Measurements from ENCODE around the gene B3GNT8. TPM values are rescaled to one million over a fixed set of nuclear protein-coding genes. Genes with fewer than 3 reads are reported as not detected.

B3GNT8 gene
- total RNA-seq, 1 experiment from 2014 or later = not detected

DNA sequence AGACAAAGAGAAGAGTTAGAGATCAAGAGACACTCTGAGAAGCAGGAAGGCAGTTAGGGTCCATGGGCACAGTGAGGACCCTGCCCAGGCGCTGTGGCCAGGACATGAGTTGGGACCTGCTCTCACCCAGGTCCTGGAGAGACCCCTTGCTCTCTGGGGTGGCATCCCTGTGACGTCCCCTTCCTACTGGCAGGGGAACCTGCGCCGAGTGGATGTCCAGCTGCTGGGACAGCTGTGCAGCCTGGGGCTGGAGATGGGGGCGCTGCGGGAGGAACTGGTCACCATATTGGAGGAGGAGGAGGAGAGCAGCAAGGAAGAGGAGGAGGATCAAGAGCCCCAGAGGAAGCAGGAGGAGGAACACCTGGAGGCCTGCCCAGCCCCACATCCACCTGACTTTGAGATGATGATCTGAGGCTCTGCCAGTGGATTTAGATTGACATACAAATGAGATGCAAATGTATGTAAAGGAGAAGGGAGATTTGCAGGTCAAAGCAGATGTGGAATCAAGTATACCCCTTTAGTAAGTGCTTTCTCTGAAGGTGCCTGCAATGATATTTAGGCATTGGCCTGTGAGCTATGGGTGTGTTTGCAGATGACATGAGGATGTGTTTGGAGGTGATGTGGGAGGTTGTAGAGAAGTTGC, 16.8 kb upstream of the B3GNT8 start:
- Histone ChIP-seq H3K27ac (no peak overlapping the region), H3K9me2 (ENCODE audit: insufficient read depth) (no peaks in the 10 kb centered on the region), H4K20me1 (ENCODE audit: insufficient read depth) (no peaks in the 10 kb centered on the region), H3K4me2 (no peak overlapping the region), H3K79me2 (ENCODE audit: low read depth) (peaks cover 2% of the 10 kb centered on the region; the same call in 1 of the 2 replicates), H3F3A (ENCODE audit: insufficient read depth, low read depth) (no peaks in the 10 kb centered on the region), H3K27me3 (ENCODE audit: insufficient read depth, low read depth) (peaks cover 34% of the 10 kb centered on the region; the same call in 1 of the 2 replicates), H3K9me3 (ENCODE audit: insufficient read depth, low read depth) (no peaks in the 10 kb centered on the region; the same call in 1 of the 2 replicates), H3K36me3 (ENCODE audit: low read depth) (no peaks in the 10 kb centered on the region), H3K4me1 (replicated peaks; ENCODE audit: insufficient read depth) (peaks cover 3% of the 10 kb centered on the region; the same call in 1 of the 2 replicates), H2AFZ (no peak overlapping the region), H3K4me3 (no peak overlapping the region)
- ChIA-PET CTCF (no interaction called here), POLR2A (ENCODE audit: unreplicated experiment) (no interaction called here)
- intact Hi-C loops (cut with micrococcal nuclease; ENCODE audit: unreplicated experiment) = no loop called here
- BruUV-seq (replicated peaks) = no TSS peak
- no peak for TF ChIP-seq EZH2 (IDR thresholded peaks at IDR 0.05; ENCODE audit: low read depth)
- TF ChIP-seq, protein P1, sequence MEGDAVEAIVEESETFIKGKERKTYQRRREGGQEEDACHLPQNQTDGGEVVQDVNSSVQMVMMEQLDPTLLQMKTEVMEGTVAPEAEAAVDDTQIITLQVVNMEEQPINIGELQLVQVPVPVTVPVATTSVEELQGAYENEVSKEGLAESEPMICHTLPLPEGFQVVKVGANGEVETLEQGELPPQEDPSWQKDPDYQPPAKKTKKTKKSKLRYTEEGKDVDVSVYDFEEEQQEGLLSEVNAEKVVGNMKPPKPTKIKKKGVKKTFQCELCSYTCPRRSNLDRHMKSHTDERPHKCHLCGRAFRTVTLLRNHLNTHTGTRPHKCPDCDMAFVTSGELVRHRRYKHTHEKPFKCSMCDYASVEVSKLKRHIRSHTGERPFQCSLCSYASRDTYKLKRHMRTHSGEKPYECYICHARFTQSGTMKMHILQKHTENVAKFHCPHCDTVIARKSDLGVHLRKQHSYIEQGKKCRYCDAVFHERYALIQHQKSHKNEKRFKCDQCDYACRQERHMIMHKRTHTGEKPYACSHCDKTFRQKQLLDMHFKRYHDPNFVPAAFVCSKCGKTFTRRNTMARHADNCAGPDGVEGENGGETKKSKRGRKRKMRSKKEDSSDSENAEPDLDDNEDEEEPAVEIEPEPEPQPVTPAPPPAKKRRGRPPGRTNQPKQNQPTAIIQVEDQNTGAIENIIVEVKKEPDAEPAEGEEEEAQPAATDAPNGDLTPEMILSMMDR (conservative IDR thresholded peaks at IDR 0.05) = no peak
- DNase-seq = no peak

DNA sequence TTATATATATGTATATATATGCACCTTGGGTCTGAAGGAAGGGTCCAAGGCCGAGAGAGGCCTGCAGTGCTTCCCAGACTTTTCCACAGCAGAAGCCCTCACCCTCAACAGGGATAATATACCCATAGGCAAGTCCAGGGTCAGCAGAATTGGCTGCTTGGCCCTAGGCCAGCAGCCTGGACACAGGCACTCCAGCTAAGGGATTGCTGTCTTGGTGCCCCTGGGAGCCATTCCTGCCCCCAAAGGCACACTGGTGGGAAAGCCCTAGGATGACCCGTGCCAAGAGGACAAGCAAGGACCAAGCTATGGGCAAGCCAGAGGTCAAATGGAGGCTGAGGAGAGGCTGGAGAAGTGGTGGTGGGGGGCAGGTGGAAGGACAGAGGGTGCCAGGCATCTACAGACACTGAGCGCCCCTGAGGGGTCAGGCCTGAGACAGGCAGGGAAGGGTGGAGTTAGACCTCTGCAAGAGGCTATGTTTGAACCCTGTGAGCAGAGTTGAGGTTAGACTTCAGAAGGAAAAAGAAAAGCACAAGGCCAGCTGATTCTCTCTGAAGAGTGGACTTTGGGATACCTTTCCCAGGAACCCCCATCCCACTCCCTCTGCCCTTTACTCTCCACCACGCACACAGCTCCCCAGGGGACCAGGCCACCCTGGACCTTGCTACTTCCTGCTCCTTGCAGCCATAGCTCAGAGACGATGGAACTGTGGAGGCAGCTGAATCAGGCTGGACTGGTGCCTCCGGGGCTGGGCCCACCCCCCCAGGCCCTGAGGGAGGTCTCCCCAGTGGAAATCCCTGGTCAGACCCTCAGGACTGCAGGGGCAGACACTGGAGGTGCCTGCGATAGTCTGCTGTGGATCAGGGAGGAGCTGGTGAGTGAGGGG, 15.5 kb upstream of the B3GNT8 start, which contains the start of gene ERICH4:
ERICH4 (plus strand) TSS at position 684 of the 883 bp plus-strand sequence; CDS start at position 698, 14 bp downstream.
- H3K27me3 ChIP-seq (ENCODE audit: insufficient read depth, low read depth) = peaks cover 34% of the 10 kb centered on the region; the same call in 1 of the 2 replicates
- no peaks in the 10 kb centered on the region for H4K20me1 ChIP-seq (ENCODE audit: insufficient read depth)
- H3K9me2 ChIP-seq (ENCODE audit: insufficient read depth) = no peaks in the 10 kb centered on the region
- CTCF ChIA-PET = interaction anchor here (0.6 kb wide), 1 partner anchor 109 kb away, joined by 4 read pairs; no protein-coding TSS in a partner anchor
- H3K36me3 ChIP-seq (ENCODE audit: low read depth) = no peaks in the 10 kb centered on the region
- no peak within 1 kb of the TSS for H3K4me2 ChIP-seq
- H3F3A ChIP-seq (ENCODE audit: insufficient read depth, low read depth) = no peaks in the 10 kb centered on the region
- no peak for DNase-seq
- peaks cover 7% of the 10 kb centered on the region; the same call in 1 of the 2 replicates for H3K4me1 ChIP-seq (replicated peaks; ENCODE audit: insufficient read depth)
- no peak within 1 kb of the TSS for H2AFZ ChIP-seq
- H3K4me3 ChIP-seq = no peak within 1 kb of the TSS
- no peaks in the 10 kb centered on the region; the same call in 1 of the 2 replicates for H3K9me3 ChIP-seq (ENCODE audit: insufficient read depth, low read depth)
- peaks cover 6% of the 10 kb centered on the region; the same call in 1 of the 2 replicates for H3K79me2 ChIP-seq (ENCODE audit: low read depth)
- H3K27ac ChIP-seq = no peak within 1 kb of the TSS
- intact Hi-C loops (cut with micrococcal nuclease; ENCODE audit: unreplicated experiment) = no loop called here
- TF ChIP-seq, protein P1 (conservative IDR thresholded peaks at IDR 0.05) = no peak
- TF ChIP-seq EZH2 (IDR thresholded peaks at IDR 0.05; ENCODE audit: low read depth) = no peak
- no TSS peak for BruUV-seq (replicated peaks)
- POLR2A ChIA-PET (ENCODE audit: unreplicated experiment) = no interaction called here

DNA sequence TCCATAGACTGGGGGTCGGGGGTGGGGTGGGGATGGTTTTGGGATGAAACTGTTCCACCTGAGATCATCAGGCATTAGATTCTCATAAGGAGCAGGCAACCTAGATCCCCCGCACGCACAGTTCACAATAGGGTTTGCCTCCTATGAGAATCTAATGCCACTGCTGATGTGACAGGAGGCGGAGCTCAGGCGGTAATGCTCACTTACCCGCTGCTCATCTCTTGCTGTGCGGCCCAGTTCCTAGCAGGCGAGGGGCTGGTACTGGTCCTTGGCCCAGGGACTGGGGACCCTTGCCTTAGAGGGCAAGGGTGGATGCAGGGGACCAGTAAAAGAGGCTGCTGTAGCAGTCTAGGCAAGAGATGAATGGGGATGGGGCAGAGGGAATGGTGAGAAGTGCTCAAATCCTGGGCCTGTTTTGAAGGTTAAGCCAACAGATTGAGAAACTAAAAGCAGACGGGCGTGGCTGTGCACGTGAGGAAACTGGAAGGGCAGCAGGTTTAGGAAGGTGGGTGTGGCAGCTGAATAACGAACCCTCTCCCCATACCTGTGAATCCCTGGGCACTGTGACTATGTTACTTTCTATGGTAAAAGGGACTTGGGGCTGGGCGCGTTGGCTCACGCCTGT, 14.3 kb upstream of the B3GNT8 start:
- DNase-seq = no peak
- Histone ChIP-seq H3K4me2 (no peak overlapping the region), H3F3A (ENCODE audit: insufficient read depth, low read depth) (no peaks in the 10 kb centered on the region), H3K36me3 (ENCODE audit: low read depth) (no peaks in the 10 kb centered on the region), H3K4me3 (no peak overlapping the region), H3K27ac (no peak overlapping the region), H2AFZ (no peak overlapping the region), H3K9me2 (ENCODE audit: insufficient read depth) (no peaks in the 10 kb centered on the region), H3K4me1 (replicated peaks; ENCODE audit: insufficient read depth) (peaks cover 7% of the 10 kb centered on the region; the same call in 1 of the 2 replicates), H3K27me3 (ENCODE audit: insufficient read depth, low read depth) (peaks cover 21% of the 10 kb centered on the region; the same call in 1 of the 2 replicates), H3K9me3 (ENCODE audit: insufficient read depth, low read depth) (no peaks in the 10 kb centered on the region; the same call in 1 of the 2 replicates), H4K20me1 (ENCODE audit: insufficient read depth) (no peaks in the 10 kb centered on the region), H3K79me2 (ENCODE audit: low read depth) (peaks cover 6% of the 10 kb centered on the region; the same call in 1 of the 2 replicates)
- TF ChIP-seq, protein P1 (conservative IDR thresholded peaks at IDR 0.05) = no peak
- no peak for TF ChIP-seq EZH2 (IDR thresholded peaks at IDR 0.05; ENCODE audit: low read depth)
- POLR2A ChIA-PET (ENCODE audit: unreplicated experiment) = interaction anchor here (0.6 kb wide), 1 partner anchor 696 kb away, joined by 3 read pairs; no protein-coding TSS in a partner anchor
- intact Hi-C loops (cut with micrococcal nuclease; ENCODE audit: unreplicated experiment) = no loop called here
- CTCF ChIA-PET = interaction anchor here (0.7 kb wide), 1 partner anchor 363 kb away, joined by 14 read pairs; no protein-coding TSS in a partner anchor
- no TSS peak for BruUV-seq (replicated peaks)

Data from PC-9 (cell line).